ENCODE data around the gene HSD17B3.

The HSD17B3 gene

GRCh38 chr9:96304230-96304629 is 2.3 kb upstream of the HSD17B3 start:
- TF ChIP-seq ZFX (IDR thresholded peaks at IDR 0.05; ENCODE audit: borderline replicate concordance) (no peak), CTCF (IDR thresholded peaks at IDR 0.05) (no peak)

GRCh38 chr9:96299823-96300222 is 2.2 kb downstream of the HSD17B3 start:
- no peak overlapping the region for H3K27ac ChIP-seq
- TF ChIP-seq ZFX (IDR thresholded peaks at IDR 0.05; ENCODE audit: borderline replicate concordance): no peak

More at GRCh38 chr9:96304230-96304629, 2.3 kb upstream of the HSD17B3 start:
- H3K27ac ChIP-seq: no peak overlapping the region

- no peak for TF ChIP-seq ZFX (IDR thresholded peaks at IDR 0.05; ENCODE audit: borderline replicate concordance)
- no peak for TF ChIP-seq CTCF (IDR thresholded peaks at IDR 0.05)
Measured at GRCh38 chr9:96294159-96294545, 7.8 kb downstream of the HSD17B3 start.

GRCh38 chr9:96293498-96294158 is 8.3 kb downstream of the HSD17B3 start:
- H3K27ac ChIP-seq: no peak overlapping the region
- TF ChIP-seq ZFX (IDR thresholded peaks at IDR 0.05; ENCODE audit: borderline replicate concordance): no peak
- TF ChIP-seq CTCF (IDR thresholded peaks at IDR 0.05): no peak

More at GRCh38 chr9:96294159-96294545, 7.8 kb downstream of the HSD17B3 start:
- no peak overlapping the region for H3K27ac ChIP-seq

- no peak overlapping the region for H3K27ac ChIP-seq
- no peak for TF ChIP-seq ZFX (IDR thresholded peaks at IDR 0.05; ENCODE audit: borderline replicate concordance)
- TF ChIP-seq CTCF (IDR thresholded peaks at IDR 0.05): no peak
Measured at GRCh38 chr9:96289392-96289791, 12.6 kb downstream of the HSD17B3 start.

- TF ChIP-seq ZFX (IDR thresholded peaks at IDR 0.05; ENCODE audit: borderline replicate concordance) (no peak), CTCF (IDR thresholded peaks at IDR 0.05) (no peak)
- H3K27ac ChIP-seq: no peak overlapping the region
Measured at GRCh38 chr9:96281641-96282040, 20.3 kb downstream of the HSD17B3 start.

- TF ChIP-seq ZFX (IDR thresholded peaks at IDR 0.05; ENCODE audit: borderline replicate concordance) (no peak), CTCF (IDR thresholded peaks at IDR 0.05) (no peak)
- H3K27ac ChIP-seq: no peak overlapping the region
Measured at GRCh38 chr9:96279932-96280331, 22.0 kb downstream of the HSD17B3 start.

GRCh38 chr9:96274939-96275338 is 27.0 kb downstream of the HSD17B3 start:
- no peak for TF ChIP-seq CTCF (IDR thresholded peaks at IDR 0.05)
- TF ChIP-seq ZFX (IDR thresholded peaks at IDR 0.05; ENCODE audit: borderline replicate concordance): no peak
- no peak overlapping the region for H3K27ac ChIP-seq

Measured in 22Rv1 (cell line).